MM.1S (cell line): ENCODE results near the gene SYNE1.

Experiments used
- EZH2 ChIP-seq: fragments of 300-600 bp; sonication (generic); optimal IDR thresholded peaks from 2 replicates; pipeline ENCODE3; 2017; ENCODE audit warnings: low read depth, mild to moderate bottlenecking, antibody characterized with exemption, low read length, mixed read lengths
- TF ChIP-seq, protein P1 (sequence below): fragments of 300-600 bp; sonication (generic); IDR thresholded peaks from 2 replicates; pipeline ENCODE4 v1.5.1; 2016; ENCODE audit warnings: antibody characterized with exemption, low read length, mixed read lengths

DNA sequence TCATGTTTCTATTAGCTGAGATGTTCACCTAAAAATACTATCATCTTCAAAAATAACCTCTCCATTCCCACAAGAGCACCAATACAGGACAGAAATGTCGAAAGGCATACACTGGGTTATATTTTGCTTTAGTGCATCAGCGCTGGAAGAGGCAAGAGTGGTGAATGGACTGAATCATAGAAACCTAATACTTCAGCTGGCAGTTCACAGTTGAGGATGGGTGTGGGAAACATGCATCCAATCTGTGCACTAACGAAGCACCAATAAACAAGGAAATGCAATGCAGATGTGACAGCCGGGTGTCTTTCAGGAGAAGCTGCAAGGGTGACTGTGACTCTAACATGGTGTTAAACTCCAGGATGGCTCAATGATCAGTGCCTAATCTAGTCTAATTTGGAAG lies 463.8 kb downstream of the SYNE1 start:
- no peak for TF ChIP-seq EZH2
- TF ChIP-seq, protein P1, sequence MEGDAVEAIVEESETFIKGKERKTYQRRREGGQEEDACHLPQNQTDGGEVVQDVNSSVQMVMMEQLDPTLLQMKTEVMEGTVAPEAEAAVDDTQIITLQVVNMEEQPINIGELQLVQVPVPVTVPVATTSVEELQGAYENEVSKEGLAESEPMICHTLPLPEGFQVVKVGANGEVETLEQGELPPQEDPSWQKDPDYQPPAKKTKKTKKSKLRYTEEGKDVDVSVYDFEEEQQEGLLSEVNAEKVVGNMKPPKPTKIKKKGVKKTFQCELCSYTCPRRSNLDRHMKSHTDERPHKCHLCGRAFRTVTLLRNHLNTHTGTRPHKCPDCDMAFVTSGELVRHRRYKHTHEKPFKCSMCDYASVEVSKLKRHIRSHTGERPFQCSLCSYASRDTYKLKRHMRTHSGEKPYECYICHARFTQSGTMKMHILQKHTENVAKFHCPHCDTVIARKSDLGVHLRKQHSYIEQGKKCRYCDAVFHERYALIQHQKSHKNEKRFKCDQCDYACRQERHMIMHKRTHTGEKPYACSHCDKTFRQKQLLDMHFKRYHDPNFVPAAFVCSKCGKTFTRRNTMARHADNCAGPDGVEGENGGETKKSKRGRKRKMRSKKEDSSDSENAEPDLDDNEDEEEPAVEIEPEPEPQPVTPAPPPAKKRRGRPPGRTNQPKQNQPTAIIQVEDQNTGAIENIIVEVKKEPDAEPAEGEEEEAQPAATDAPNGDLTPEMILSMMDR = no peak
